Ascending aorta (tissue), 2 donors: Measurements from ENCODE around the gene TMEM178A. TPM values are rescaled to one million over a fixed set of nuclear protein-coding genes. Genes with fewer than 3 reads are reported as not detected.

Source experiments
- DNase-seq, 2 donors: peaks; one replicate each; pipeline ENCODE4 v3.0.0-alpha.2; 2019; ENCODE audit warnings: low spot score in 2 of 2
- H3K27ac ChIP-seq, 2 donors: fragments of 200-600 bp; sonication (generic); one replicate each; pipeline ENCODE4 v1.5.1; 2016 to 2017; ENCODE audit warnings: mild to moderate bottlenecking in 1 of 2
- H3K27me3 ChIP-seq: fragments of 200-600 bp; sonication (generic); one replicate; pipeline ENCODE4 v1.5.1; 2017
- H3K36me3 ChIP-seq, 2 donors: fragments of 200-600 bp; sonication (generic); one replicate each; pipeline ENCODE4 v1.5.1; 2016
- H3K4me1 ChIP-seq, 2 donors: fragments of 200-600 bp; sonication (generic); one replicate each; pipeline ENCODE4 v1.5.1; 2016 to 2017; ENCODE audit warnings: mild to moderate bottlenecking in 1 of 2
- H3K4me3 ChIP-seq, 2 donors: fragments of 200-600 bp; sonication (generic); one replicate each; pipeline ENCODE4 v1.5.1; 2016 to 2017; ENCODE audit warnings: mild to moderate bottlenecking in 1 of 2
- H3K9me3 ChIP-seq, 2 donors: fragments of 200-600 bp; sonication (generic); one replicate each; pipeline ENCODE4 v1.5.1; 2016
- CTCF ChIP-seq, 3 experiments: fragments of 200-600 bp in 2 of 3; fragments of 450-650 bp in 1 of 3; sonication (generic) in 2 of 3; IDR thresholded peaks; one replicate each; pipeline ENCODE4 v1.5.1; 2016 to 2019; ENCODE audit warnings: antibody characterized with exemption in 3 of 3, mild to moderate bottlenecking in 1 of 3, moderate library complexity in 1 of 3
- intact Hi-C: fragments of 100-400 bp; cut with DNase I; formaldehyde crosslinking; loops from one replicate; pipeline ENCODE4 v1.15.1; 2023
- total RNA-seq: library from RNA; depleted of rRNA; stranded (reverse); fragments of >200 nt; gene quantifications from one replicate; pipeline ENCODE4 v1.1.0, GENCODE V29; 2016

Gene TMEM178A
- total RNA-seq, 1 donor from 2014 or later: 29.5 TPM

DNA sequence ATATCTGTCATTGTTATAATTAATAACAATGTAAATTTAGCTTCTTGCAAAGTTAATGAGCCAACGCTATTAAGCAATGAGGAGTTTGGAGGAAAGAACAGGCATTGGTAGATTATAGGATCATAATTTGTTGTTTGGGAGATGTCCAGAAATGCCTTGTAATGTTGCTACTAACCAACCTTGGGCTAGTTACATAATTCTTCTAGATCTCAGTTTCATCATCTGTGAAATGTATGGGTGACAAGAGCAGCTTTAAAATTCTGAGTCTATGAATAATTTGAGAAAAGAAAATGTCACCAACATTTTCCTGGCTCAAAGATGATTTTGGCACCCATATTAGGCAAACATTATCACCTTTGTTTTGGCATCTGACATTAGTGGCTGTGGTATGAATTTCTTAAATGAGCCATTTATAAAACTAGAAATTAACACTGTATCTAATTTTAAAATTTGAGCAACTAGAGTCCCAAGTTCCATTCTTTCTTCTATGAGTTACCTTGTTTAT lies 2.9 kb downstream of the TMEM178A start:
- no peak for DNase-seq
- TF ChIP-seq CTCF (IDR thresholded peaks at IDR 0.05): no peak
- Histone ChIP-seq H3K27ac (no peak overlapping the region), H3K4me1 (peaks cover 0 to 10% of the 10 kb centered on the region in 2 donors), H3K4me3 (no peak overlapping the region), H3K9me3 (no peaks in the 10 kb centered on the region), H3K36me3 (no peaks in the 10 kb centered on the region), H3K27me3 (no peaks in the 10 kb centered on the region)
- intact Hi-C loops: loop anchor here (5.0 kb wide), 2 partner anchors 54 to 109 kb away; partner anchors contain the start of gene THUMPD2

DNA sequence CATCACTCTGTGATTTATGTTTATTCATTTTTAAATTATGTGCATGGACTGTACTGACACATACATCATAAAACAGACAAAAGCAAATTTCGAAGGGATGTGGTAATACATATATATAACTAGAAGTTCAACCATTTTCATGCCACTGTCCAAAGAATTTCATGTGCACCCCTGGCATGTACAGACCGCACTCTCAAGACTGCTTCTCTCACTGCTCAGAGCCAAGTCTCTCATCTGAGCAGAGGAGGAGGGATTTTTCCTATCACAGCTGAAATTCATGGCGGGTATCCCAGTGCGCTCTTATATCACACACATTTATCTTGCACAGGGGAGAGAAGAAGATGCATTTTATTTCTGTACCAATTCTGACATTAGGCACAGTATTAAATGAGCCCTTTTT lies 5.9 kb downstream of the TMEM178A start:
- no peaks in the 10 kb centered on the region for H3K36me3 ChIP-seq
- TF ChIP-seq CTCF (IDR thresholded peaks at IDR 0.05): no peak
- no peaks in the 10 kb centered on the region for H3K9me3 ChIP-seq
- H3K4me1 ChIP-seq: peaks cover 0 to 10% of the 10 kb centered on the region in 2 donors
- no peak overlapping the region for H3K27ac ChIP-seq
- no peaks in the 10 kb centered on the region for H3K27me3 ChIP-seq
- intact Hi-C loops: no loop called here
- no peak for DNase-seq
- no peak overlapping the region for H3K4me3 ChIP-seq

DNA sequence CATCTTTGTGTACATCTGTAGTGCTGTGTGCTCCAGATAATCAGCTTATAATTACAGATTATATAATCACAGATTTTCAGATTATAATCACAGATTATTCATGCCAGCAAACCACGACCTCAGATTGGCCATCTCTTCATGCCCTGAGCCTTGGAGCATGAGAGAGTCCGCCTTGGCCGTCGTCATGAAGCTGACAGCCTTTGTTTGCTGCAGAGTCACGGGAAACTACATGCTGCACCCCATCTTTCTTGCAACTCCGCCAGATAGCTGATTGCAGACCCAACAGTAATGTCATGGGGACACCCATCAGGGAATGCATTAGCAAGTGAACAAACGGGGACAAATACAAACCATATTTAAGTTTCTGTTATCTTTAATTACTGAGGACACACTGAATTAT lies 7.3 kb downstream of the TMEM178A start:
- Histone ChIP-seq H3K4me1 (no peaks in the 10 kb centered on the region), H3K9me3 (no peaks in the 10 kb centered on the region), H3K27me3 (no peaks in the 10 kb centered on the region), H3K36me3 (no peaks in the 10 kb centered on the region), H3K4me3 (no peak overlapping the region), H3K27ac (no peak overlapping the region)
- intact Hi-C loops: no loop called here
- no peak for DNase-seq
- TF ChIP-seq CTCF (IDR thresholded peaks at IDR 0.05): no peak

GRCh38 chr2:39676342-39676741 lies 10.6 kb downstream of the TMEM178A start:
- TF ChIP-seq CTCF (IDR thresholded peaks at IDR 0.05): no peak

GRCh38 chr2:39678170-39678569 lies 12.5 kb downstream of the TMEM178A start:
- Histone ChIP-seq H3K4me3 (no peak overlapping the region), H3K27ac (no peak overlapping the region), H3K36me3 (no peaks in the 10 kb centered on the region), H3K9me3 (no peaks in the 10 kb centered on the region), H3K27me3 (no peaks in the 10 kb centered on the region), H3K4me1 (no peaks in the 10 kb centered on the region)
- no peak for TF ChIP-seq CTCF (IDR thresholded peaks at IDR 0.05)
- intact Hi-C loops: no loop called here
- DNase-seq: no peak

More at GRCh38 chr2:39676342-39676741, 10.6 kb downstream of the TMEM178A start:
- Histone ChIP-seq H3K9me3 (no peaks in the 10 kb centered on the region), H3K27me3 (no peaks in the 10 kb centered on the region), H3K36me3 (no peaks in the 10 kb centered on the region), H3K27ac (no peak overlapping the region), H3K4me3 (no peak overlapping the region), H3K4me1 (no peaks in the 10 kb centered on the region)
- DNase-seq: no peak
- intact Hi-C loops: no loop called here

GRCh38 chr2:39679805-39680204 lies 14.1 kb downstream of the TMEM178A start:
- DNase-seq: no peak
- Histone ChIP-seq H3K4me3 (no peak overlapping the region), H3K4me1 (peaks cover 0 to 2% of the 10 kb centered on the region in 2 donors), H3K36me3 (no peaks in the 10 kb centered on the region), H3K27me3 (no peaks in the 10 kb centered on the region), H3K27ac (no peak overlapping the region), H3K9me3 (no peaks in the 10 kb centered on the region)
- no peak for TF ChIP-seq CTCF (IDR thresholded peaks at IDR 0.05)
- intact Hi-C loops: no loop called here
